RWPE1 (cell line): ENCODE measurements around the gene ZSCAN16.
"Not testable (repeated sequence)": the region's sequence is repeated elsewhere in the genome, so short reads cannot be mapped to it uniquely, and the experiment has no call there.

ENCODE experiments used
- CTCF ChIA-PET: fragments of 350-600 bp; sonication (Branson Sonifier 250); formaldehyde crosslinking; extraction: SDS; loops from one replicate; lab custom pipeline; 2021; lab: Yijun Ruan, JAX
- POLR2A ChIA-PET: fragments of 400-600 bp; formaldehyde crosslinking; extraction: SDS; loops from one replicate; lab custom pipeline; 2020; ENCODE audit warnings: antibody characterized with exemption; ENCODE audit not compliant: low non-redundant PET; lab: Yijun Ruan, JAX
- DNase-seq: peaks from one replicate; pipeline ENCODE4 v3.0.0; 2012; ENCODE audit warnings: low spot score
- H3K27ac ChIP-seq: fragments of 450-650 bp; 2 replicates; pipeline ENCODE4 v1.5.1; 2017
- TF ChIP-seq, protein P1 (sequence below): fragments of 450-650 bp; conservative IDR thresholded peaks from 2 replicates; pipeline ENCODE4 v1.5.1; 2017; ENCODE audit warnings: low read depth, mild to moderate bottlenecking

The ZSCAN16 gene

DNA sequence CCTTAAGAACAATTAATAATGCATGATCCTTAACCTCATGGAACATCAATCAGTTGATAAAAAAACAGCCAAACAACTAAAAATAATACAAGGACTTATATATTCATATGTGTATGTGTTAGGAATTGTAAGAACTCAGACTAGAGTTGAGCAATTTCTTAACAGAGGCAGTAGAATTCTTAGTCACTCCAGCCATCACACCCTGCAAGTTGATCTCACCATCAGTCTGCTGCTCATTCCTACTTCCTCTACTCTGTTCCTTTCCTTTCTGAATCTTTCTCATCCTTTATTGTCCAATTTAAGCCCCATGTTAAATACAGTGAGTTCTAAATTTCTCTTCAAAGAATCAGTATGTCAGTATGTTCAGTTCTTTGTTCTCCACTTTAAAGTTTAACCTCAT lies 41.5 kb upstream of the ZSCAN16 start:
- no peak for DNase-seq
- ChIA-PET POLR2A (no interaction called here), CTCF (no interaction called here)
- TF ChIP-seq, protein P1, sequence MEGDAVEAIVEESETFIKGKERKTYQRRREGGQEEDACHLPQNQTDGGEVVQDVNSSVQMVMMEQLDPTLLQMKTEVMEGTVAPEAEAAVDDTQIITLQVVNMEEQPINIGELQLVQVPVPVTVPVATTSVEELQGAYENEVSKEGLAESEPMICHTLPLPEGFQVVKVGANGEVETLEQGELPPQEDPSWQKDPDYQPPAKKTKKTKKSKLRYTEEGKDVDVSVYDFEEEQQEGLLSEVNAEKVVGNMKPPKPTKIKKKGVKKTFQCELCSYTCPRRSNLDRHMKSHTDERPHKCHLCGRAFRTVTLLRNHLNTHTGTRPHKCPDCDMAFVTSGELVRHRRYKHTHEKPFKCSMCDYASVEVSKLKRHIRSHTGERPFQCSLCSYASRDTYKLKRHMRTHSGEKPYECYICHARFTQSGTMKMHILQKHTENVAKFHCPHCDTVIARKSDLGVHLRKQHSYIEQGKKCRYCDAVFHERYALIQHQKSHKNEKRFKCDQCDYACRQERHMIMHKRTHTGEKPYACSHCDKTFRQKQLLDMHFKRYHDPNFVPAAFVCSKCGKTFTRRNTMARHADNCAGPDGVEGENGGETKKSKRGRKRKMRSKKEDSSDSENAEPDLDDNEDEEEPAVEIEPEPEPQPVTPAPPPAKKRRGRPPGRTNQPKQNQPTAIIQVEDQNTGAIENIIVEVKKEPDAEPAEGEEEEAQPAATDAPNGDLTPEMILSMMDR, result no peak
- H3K27ac ChIP-seq, result no peak overlapping the region

DNA sequence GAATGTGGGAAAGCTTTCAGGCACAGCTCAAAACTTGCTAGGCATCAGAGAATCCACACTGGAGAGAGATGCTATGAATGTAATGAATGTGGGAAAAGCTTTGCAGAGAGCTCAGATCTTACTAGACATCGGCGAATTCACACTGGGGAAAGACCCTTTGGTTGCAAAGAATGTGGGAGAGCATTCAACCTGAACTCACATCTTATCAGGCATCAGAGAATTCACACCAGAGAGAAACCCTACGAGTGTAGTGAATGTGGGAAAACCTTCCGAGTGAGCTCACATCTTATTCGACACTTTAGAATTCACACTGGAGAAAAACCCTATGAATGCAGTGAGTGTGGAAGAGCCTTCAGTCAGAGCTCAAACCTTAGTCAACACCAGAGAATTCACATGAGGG lies 35.4 kb upstream of the ZSCAN16 start:
- ChIA-PET CTCF (interaction anchor here (0.6 kb wide), 1 partner anchor 166 kb away, joined by 4 read pairs; no protein-coding TSS in a partner anchor), POLR2A (no interaction called here)
- TF ChIP-seq, protein P1, result no peak
- no peak overlapping the region for H3K27ac ChIP-seq
- no peak for DNase-seq

GRCh38 chr6:28090917-28091586 lies 33.4 kb upstream of the ZSCAN16 start:
- no peak for DNase-seq

GRCh38 chr6:28102222-28102621 lies 22.2 kb upstream of the ZSCAN16 start:
- POLR2A ChIA-PET, CTCF ChIA-PET: not testable (repeated sequence)

More at GRCh38 chr6:28090917-28091586, 33.4 kb upstream of the ZSCAN16 start:
- ChIA-PET POLR2A (no interaction called here), CTCF (no interaction called here)
- H3K27ac ChIP-seq, result no peak overlapping the region
- TF ChIP-seq, protein P1, result no peak

DNA sequence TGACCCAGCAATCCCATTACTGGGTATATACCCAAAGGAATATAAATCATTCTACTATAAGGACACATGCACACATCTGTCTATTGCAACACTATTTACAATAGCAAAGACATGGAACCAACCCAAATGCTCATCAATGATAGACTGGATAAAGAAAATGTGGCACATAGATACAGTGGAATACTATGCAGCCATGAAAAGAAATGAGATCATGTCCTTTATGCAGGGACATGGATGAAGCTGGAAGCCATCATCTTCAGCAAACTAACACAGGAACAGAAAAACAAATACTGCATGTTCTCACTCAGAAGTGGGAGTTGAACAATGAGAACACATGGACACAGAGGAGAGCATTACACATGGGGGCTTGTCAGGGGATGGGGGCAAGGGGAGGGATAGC lies 21.7 kb upstream of the ZSCAN16 start:
- CTCF ChIA-PET, DNase-seq, POLR2A ChIA-PET, H3K27ac ChIP-seq: not testable (repeated sequence)

More at GRCh38 chr6:28102222-28102621, 22.2 kb upstream of the ZSCAN16 start:
- not testable (repeated sequence) for H3K27ac ChIP-seq, DNase-seq

DNA sequence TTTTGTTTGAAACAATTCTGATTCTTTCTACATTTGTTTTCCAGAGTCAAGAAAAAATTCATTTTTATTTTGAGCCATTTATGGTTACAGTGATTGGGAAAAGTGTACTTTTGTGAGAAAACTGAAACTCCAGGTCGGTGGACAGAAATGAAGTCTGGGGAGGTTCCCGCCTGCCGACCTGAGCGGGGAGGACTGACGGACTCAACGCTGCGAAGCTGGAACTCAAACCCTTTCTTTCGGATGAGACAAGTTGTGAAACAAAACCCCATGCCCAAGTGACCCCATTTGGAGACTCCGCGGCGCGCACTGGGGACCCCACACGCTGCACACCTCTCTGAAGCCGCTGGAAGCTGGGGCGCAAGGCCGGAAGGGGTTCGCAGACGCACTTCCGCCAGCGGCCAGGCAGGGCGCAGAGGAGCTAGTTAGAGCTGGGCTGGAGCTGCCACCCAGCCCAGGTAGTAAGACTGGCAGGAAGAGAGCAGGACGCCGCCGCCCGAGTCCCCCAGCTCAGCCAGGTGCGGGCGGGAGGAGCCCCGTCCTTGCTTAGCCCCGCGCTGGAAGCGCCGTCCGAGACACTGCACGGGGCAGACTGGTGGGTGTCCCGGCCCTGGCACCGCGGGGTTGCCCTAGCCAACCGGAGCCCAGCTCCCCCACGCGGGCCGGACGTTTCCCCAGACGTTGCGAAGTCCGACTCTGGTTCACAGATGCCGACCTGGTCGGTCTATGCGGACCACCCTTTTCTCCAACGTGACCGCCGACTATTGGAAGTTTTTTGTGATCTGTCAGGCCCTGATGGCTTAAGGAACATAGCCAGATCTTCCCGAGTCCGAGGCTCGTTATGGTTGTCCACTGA lies 19.8 kb upstream of the ZSCAN16 start:
- H3K27ac ChIP-seq, result peak overlapping the region; percentile 80
- ChIA-PET POLR2A (interaction anchor here (0.5 to 0.9 kb wide), 3 partner anchors 10 to 231 kb away, joined by 3 to 14 read pairs (median 3); no protein-coding TSS in a partner anchor), CTCF (interaction anchor here (0.6 to 0.8 kb wide), 6 partner anchors 12 to 1827 kb away, joined by 3 to 5 read pairs (median 4); no protein-coding TSS in a partner anchor)
- TF ChIP-seq, protein P1, result peak; percentile 50
- peak; percentile 84 for DNase-seq

DNA sequence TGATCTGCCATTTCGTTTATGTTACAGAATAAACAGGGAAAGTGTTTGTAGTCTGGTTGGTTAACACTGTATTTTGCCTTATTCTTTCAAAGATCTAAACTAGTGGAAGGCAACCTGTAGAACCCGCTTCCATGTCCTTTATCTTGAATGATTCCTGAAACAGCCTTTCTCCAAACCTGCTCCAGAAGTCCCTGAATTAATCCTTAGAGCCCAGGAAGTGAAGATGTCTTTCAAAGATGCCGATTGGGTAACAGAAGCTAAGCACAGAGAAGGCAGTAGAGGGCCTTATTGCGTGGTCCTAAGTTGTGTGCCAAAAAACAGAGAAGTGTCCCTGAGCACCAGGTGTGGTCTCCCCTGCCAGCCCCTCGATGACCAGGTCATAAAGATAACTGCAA lies 19.2 kb upstream of the ZSCAN16 start:
- H3K27ac ChIP-seq, result peak overlapping the region; percentile 80
- TF ChIP-seq, protein P1, result no peak
- CTCF ChIA-PET, result interaction anchor here (0.6 to 0.7 kb wide), 2 partner anchors 33 to 246 kb away, joined by 3 to 4 read pairs; no protein-coding TSS in a partner anchor
- POLR2A ChIA-PET, result interaction anchor here (0.5 to 0.9 kb wide), 2 partner anchors 9 to 114 kb away, joined by 3 to 7 read pairs; no protein-coding TSS in a partner anchor
- DNase-seq, result peak; percentile 13
